HEK293T (cell line): ENCODE results near the gene FNDC5.

Experiments used
- BHLHE40 ChIP-seq: fragments of 450-650 bp; IDR thresholded peaks from 2 replicates; pipeline ENCODE4 v1.6.1; 2016; ENCODE audit warnings: mild to moderate bottlenecking, moderate library complexity, borderline replicate concordance
- L3MBTL2 ChIP-seq: fragments of 450-650 bp; conservative IDR thresholded peaks from 2 replicates; pipeline ENCODE4 v1.6.1; 2016; ENCODE audit warnings: mild to moderate bottlenecking
- SP1 ChIP-seq: fragments of 450-650 bp; IDR thresholded peaks from 2 replicates; pipeline ENCODE4 v1.6.1; 2017
- TF ChIP-seq, protein P1 (sequence below): fragments of 450-650 bp; IDR thresholded peaks from 2 replicates; pipeline ENCODE4 v1.6.1; 2016

DNA sequence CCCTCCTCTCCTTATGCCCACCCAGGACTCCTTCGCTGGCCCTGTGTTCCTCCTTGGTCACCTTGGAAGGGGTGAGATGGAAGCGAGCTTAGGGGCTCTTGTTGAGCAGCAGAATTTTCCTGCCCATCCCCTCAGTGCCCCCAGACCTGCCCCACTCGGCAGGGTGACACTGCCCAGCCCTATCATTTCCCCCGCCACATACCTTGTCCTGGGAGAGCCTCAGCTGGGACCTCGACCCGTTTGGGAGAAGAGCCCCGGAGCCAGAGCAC lies 1.4 kb upstream of the FNDC5 start:
- TF ChIP-seq SP1 (no peak), BHLHE40 (no peak), L3MBTL2 (no peak)
- TF ChIP-seq, protein P1, sequence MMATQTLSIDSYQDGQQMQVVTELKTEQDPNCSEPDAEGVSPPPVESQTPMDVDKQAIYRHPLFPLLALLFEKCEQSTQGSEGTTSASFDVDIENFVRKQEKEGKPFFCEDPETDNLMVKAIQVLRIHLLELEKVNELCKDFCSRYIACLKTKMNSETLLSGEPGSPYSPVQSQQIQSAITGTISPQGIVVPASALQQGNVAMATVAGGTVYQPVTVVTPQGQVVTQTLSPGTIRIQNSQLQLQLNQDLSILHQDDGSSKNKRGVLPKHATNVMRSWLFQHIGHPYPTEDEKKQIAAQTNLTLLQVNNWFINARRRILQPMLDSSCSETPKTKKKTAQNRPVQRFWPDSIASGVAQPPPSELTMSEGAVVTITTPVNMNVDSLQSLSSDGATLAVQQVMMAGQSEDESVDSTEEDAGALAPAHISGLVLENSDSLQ, result no peak
